Stimulated activated CD4-positive, alpha-beta T cell treated with anti-CD3 and anti-CD28 coated beads, TNF-alpha, amount 100 ng/mL, for 48 hours (primary cell): ENCODE data around the gene BCAP31.
"Not testable (repeated sequence)": the region's sequence is repeated elsewhere in the genome, so short reads cannot be mapped to it uniquely, and the experiment has no call there.

Experiments used
- DNase-seq, 3 donors: peaks; one replicate each; pipeline ENCODE4 v3.0.0-alpha.2; 2020; ENCODE audit warnings: low read depth in 3 of 3

BCAP31 gene

DNA sequence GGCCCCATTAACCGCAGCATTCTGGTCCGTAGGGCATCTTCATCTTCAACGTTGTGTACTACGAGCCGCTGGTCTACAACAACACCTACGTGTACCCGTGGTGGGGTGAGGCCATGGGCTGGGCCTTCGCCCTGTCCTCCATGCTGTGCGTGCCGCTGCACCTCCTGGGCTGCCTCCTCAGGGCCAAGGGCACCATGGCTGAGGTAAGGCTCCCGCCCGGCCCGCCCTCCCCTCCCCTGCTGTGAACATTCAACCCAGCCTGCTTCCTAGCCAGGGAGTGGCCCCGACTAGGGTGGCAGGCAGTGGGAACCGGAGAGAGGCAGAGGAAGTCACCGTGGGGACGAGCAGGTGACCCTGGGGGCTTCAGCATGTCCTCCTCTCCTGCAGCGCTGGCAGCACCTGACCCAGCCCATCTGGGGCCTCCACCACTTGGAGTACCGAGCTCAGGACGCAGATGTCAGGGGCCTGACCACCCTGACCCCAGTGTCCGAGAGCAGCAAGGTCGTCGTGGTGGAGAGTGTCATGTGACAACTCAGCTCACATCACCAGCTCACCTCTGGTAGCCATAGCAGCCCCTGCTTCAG, 29.4 kb downstream of the BCAP31 start:
- no peak for DNase-seq

DNA sequence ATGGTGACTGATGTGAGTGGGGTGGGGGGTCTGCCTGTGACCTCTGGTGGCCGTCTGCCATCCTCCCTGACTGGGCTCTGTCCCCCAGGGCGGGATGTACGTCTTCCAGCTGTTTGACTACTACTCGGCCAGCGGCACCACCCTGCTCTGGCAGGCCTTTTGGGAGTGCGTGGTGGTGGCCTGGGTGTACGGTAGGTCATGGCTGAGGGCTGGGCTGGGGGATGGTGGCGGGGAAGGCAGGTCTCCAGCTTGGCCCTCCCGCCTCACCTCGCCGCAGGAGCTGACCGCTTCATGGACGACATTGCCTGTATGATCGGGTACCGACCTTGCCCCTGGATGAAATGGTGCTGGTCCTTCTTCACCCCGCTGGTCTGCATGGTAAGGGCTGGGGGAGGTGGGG, 29.9 kb downstream of the BCAP31 start:
- not testable (repeated sequence) for DNase-seq

- no peak for DNase-seq
Observed at GRCh38 chrX:153693216-153694086, 30.7 kb downstream of the BCAP31 start.

DNA sequence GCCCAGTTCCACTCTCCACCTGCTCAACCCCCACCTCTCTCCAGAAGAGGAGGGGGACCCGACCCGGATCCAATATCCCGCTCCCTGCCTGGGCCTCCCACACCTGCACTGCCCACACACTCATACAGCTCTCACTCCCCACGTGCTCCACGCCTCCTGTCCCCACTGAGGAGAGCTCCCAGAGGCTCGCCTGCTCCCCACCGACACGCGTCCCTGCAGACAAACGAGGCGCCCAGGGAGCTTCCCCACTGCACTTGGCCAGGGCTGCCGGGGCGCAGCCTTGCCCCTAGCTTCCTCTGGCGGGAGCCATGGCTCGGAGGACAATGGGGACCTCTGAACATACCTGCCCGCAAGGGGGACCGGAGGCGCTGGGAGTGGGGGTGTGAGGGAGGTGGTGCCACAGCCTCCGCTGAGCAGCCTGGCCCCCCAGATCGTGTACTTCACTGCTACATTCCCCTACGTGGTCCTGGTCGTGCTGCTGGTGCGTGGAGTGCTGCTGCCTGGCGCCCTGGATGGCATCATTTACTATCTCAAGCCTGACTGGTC, 31.5 kb downstream of the BCAP31 start:
- DNase-seq, result no peak

DNA sequence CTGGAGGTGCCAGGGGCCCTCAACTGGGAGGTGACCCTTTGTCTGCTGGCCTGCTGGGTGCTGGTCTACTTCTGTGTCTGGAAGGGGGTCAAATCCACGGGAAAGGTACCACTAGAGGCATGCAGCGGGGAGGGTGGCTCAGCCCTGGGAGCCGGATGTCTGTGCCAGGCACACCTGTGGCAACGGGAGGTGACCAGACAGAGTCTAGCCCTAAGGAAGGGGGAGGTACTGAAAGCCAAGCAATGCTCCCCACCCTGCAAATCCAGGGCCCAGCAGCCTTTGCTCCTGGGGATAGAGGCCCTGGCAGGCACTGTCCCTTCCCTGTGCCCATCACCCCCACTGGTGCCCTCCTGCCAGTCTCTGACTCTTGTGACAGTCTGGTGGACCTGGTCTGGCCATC, 32.2 kb downstream of the BCAP31 start:
- no peak for DNase-seq

- DNase-seq, result not testable (repeated sequence)
Observed at GRCh38 chrX:153691032-153691827, 33.0 kb downstream of the BCAP31 start.

- no peak for DNase-seq
Observed at GRCh38 chrX:153690466-153690865, 33.7 kb downstream of the BCAP31 start.

DNA sequence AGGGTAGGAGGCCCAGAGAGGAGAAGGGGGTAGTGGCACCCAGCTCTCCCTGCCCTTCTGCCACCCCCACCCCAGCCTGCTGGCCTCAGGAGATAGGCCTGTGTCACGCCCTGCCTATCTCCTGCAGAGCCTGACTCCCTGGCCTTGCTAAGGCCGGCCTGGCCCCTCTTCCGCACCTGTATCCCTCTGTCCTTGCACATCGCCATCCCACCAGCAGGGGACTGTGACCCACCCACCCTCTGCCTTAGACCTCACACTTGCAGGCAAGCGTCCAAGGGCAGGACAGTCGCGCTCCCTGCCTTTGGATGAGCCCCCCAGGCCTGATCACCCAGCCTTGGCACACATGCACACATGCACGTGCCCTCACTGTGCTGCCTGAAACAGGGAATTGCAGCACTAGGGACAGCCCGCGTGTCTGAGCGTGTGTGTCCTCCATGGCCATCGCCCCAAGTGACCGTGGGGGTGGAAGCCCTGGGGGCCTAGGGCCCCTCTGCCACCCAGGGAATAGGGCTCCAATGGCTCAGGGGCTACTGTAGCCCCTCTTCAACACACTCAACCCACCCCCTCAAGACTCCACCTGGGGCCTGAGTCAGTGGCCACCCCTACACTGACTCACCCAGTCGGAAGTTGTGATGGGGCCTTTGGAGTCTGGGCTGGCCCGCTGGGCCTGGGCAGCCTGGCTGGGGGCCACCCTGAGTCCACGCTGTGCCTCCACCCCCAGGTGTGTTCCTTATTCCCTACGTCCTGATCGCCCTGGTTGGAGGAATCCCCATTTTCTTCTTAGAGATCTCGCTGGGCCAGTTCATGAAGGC, 34.3 kb downstream of the BCAP31 start:
- DNase-seq, result no peak

DNA sequence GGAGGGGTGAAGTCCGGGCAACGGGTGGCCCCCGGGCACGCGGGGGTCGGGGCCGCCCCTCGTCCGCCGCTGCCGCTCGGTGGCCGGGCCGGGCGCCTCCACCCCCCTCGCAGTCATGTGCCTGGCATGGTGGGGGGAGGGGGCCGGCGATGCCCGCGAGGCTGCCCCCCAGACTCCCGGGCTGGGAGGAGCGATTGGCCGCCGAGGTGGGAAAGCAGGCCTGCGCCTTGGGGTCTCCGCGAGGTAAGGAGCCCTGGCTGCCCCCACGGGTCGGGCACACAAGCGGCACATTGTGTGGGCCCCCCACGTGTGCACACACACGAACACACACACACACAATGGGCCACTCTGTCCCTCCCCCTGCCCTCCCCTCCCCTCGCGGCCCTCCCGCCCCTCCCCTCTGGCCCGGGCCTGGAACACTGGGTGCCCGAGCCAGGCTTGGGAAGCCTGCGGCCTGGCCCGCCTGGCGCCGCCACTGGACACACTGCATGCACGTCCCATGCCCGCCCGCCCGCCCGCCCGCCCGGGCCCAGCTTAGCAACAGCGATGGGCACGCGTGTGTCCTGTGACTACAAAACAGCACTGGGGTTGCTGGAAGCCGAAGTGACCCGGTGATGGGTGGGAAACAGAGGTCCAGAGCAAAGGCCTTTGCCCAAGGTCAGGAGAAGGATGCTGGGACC, 35.1 kb downstream of the BCAP31 start:
- no peak for DNase-seq

GRCh38 chrX:153688506-153688905, 35.7 kb downstream of the BCAP31 start:
- DNase-seq, result no peak

DNA sequence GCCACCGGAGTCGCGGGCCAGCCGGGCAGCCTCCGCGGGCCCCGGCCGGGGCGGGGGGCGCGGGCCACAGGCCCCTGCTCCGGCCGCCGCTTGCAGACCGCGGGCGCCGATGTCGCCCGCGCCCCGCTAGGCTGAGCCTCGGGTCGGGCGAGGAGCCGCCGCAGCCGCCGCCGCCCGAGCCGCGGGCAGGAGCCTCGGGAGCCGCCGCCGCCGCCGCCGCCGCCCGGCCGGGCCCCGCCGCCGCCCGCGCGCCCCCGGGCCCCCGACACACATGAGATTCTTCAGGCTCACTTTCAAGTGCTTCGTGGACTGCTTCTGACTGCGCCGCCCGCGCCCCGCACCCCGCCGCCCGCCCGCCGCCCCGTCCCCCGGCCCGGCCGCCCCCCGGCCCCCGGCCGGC, 36.1 kb downstream of the BCAP31 start:
- DNase-seq, result no peak

GRCh38 chrX:153687121-153688039, 36.8 kb downstream of the BCAP31 start, which contains the start of gene SLC6A8:
TSS of gene SLC6A8 (plus strand) at chrX:153687926. CDS start at chrX:153688575, 649 bp downstream.
- DNase-seq, result no peak

GRCh38 chrX:153686711-153687110, 37.5 kb downstream of the BCAP31 start:
- no peak for DNase-seq

GRCh38 chrX:153685751-153686696, 38.2 kb downstream of the BCAP31 start:
- DNase-seq, result no peak

GRCh38 chrX:153685156-153685536, 39.0 kb downstream of the BCAP31 start:
- DNase-seq, result no peak

GRCh38 chrX:153684467-153685155, 39.6 kb downstream of the BCAP31 start:
- DNase-seq, result no peak

- not testable (repeated sequence) for DNase-seq
Observed at GRCh38 chrX:153683486-153683885, 40.7 kb downstream of the BCAP31 start.

DNA sequence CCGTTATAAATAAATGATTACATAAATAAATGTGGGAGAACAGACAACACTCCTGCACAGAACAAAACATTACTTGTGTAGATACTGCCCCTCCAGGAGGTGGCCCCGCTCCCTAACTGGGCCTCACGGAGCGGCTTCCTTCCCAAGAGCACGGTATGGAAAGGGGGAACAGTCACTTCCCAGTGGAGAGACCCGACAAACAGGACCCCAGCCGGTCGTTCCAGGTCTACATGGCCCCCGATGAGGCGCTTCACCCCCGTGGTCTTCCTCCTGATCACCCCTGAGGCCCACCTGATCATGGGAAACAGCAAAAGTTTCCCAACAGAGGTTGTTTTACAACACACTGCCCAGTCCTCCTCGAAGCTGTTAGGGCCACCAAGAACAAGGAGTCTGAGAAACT, 43.0 kb downstream of the BCAP31 start:
- no peak for DNase-seq
